Heart left ventricle (tissue), 16 donors: ENCODE results near the gene RBM33. TPM values are rescaled to one million over a fixed set of nuclear protein-coding genes. Genes with fewer than 3 reads are reported as not detected.

Experiments used
- ATAC-seq, 4 donors: fragments of 200-7000 bp; cut with Tn5 transposase; one replicate each; pipeline ENCODE4 v1.9.1; 2020 to 2022; ENCODE audit warnings: moderate library complexity in 4 of 4, mild to moderate bottlenecking in 3 of 4, moderate number of reproducible peaks in 1 of 4
- DNase-seq, 5 donors: peaks; one replicate each; pipeline ENCODE4 v3.0.0-alpha.2; 2020
- H3K27ac ChIP-seq, 12 donors: fragments of 200-600 bp; sonication (generic) in 4 of 12; one replicate each; pipeline versions ENCODE4 v1.5.0 to v1.8.0; 2016 to 2022; ENCODE audit warnings: mild to moderate bottlenecking in 2 of 12
- H3K27me3 ChIP-seq, 9 donors: fragments of 200-600 bp; sonication (generic) in 2 of 9; one replicate each; pipeline versions ENCODE4 v1.5.1 to v1.8.0; 2016 to 2022; ENCODE audit warnings: mild to moderate bottlenecking in 3 of 9
- H3K36me3 ChIP-seq, 9 donors: fragments of 200-600 bp; sonication (generic) in 2 of 9; one replicate each; pipeline versions ENCODE4 v1.5.0 to v1.8.0; 2018 to 2022; ENCODE audit warnings: mild to moderate bottlenecking in 2 of 9
- H3K4me1 ChIP-seq, 12 donors: fragments of 200-600 bp; sonication (generic) in 4 of 12; one replicate each; pipeline versions ENCODE4 v1.5.0 to v1.8.0; 2016 to 2022; ENCODE audit warnings: mild to moderate bottlenecking in 3 of 12
- H3K4me3 ChIP-seq, 12 donors: fragments of 200-600 bp; sonication (generic) in 4 of 12; one replicate each; pipeline versions ENCODE4 v1.5.0 to v1.8.0; 2017 to 2022; ENCODE audit warnings: mild to moderate bottlenecking in 9 of 12, moderate library complexity in 4 of 12
- H3K9me3 ChIP-seq, 12 donors: fragments of 200-600 bp; sonication (generic) in 4 of 12; one replicate each; pipeline versions ENCODE4 v1.5.0 to v1.8.0; 2016 to 2022; ENCODE audit warnings: mild to moderate bottlenecking in 1 of 12
- POLR2A ChIP-seq, 2 donors: fragments of 450-650 bp; IDR thresholded peaks; one replicate each; pipeline ENCODE4 v1.6.1; 2017; ENCODE audit warnings: antibody characterized with exemption in 2 of 2, mild to moderate bottlenecking in 2 of 2, moderate library complexity in 2 of 2
- WGBS, 4 donors: extraction: QIAGEN DNeasy Blood & Tissue Kit in 2 of 4; methylation state at CpG; one replicate each; pipeline versions ENCODE4 v1.1.5 to v1.1.7; 2013 to 2018; 5-methylcytosine and 5-hydroxymethylcytosine counted together
- intact Hi-C, 10 donors: fragments of 100-400 bp; cut with DNase I; formaldehyde crosslinking; loops; one replicate each; pipeline versions ENCODE4 v1.11.1 to v1.14.2; 2022
- polyA plus RNA-seq, 2 donors: library from polyadenylated mRNA; stranded (reverse); fragments of 200-250 nt; gene quantifications; one replicate each; pipeline ENCODE4 v1.2.3, GENCODE V29; 2013
- total RNA-seq, 9 donors: library from RNA; depleted of rRNA in 2 of 9; stranded (reverse); fragments of >200 nt in 2 of 9; fragmentation: NEBNext Ultra II Directional in 3 of 9; extraction: Animal tissue kit (Norgen Biotek cat#: 25700) in 3 of 9; gene quantifications; one replicate each; pipeline versions ENCODE4 v1.1.0 to v1.2.4, GENCODE V29; 2016 to 2023
- TF ChIP-seq, protein P1 (sequence below), 12 donors: fragments of 200-600 bp; sonication (generic) in 4 of 12; IDR thresholded peaks; one replicate each; pipeline versions ENCODE4 v1.5.0 to v1.8.0; 2018 to 2022; ENCODE audit warnings: antibody characterized with exemption in 12 of 12, mild to moderate bottlenecking in 5 of 12
- donor health status: ischemic (EF 13 %, LVEDD 7.1; RV severe dilation, severe dysfunction).
- donor health status: healthy with polysubstance abuse.
- donor health status: DM: no; HTN: yes; CAD: no.
- donor health status: DM: no; HTN: no; CAD: no.
- donor health status: ischemic (EF 25% LVEDD 6.9; RV normal size, moderate dysfunction).
- donor health status: ischemic (EF 25% LVEDD 5.7; RV mildly dilated, moderate dysfunction).
- donor health status: healthy.
- donor health status: DM: yes; HTN: yes; CAD: no.
- donor health status: ischemic (EF 35%, LVEDD 5.7; RV mildly dilated, moderate dysfunction).
- donor health status: nonischemic (EF 11% LVEDD 7.7; RV severe dilation, severe dysfunction).
- donor health status: DM: yes; HTN: yes; CAD: no.
- donor health status: PGD.
- donor health status: ischemic (EF 29% LVEDD 5.4; RV normal size, mild dysfunction).
- donor health status: nonischemic (EF 23%, LVEDD 6.1; RV moderate dilation, normal function).

RBM33 gene
- total and polyA plus RNA-seq, 11 donors = 13.1 to 40.8 (median 30.2) TPM

DNA sequence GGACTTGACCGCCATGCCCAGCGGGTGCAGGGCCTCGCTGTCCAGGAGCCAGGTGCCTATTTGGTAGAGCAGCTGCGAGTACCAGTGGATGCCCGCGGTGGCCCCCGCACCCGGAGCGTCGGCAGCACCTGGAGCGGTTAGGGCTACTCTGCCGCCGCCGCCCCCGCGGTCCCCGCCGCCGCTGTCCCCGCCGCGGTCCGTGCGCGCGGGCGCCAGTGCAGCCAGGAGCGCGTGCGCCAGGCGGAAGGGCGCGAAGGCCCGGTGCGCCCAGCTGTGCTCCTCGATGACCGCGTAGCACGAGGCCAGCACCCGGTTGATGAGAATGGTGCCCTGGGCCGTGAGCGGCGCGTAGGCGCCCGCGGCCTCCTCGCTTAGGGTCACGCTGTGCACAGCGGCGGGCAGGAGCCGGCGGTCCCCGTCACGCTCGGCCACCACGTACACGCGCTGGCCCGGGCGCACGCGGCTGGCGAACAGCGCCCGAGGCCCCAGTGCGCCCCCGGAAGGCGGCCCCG, 158.5 kb downstream of the RBM33 start:
- Histone ChIP-seq H3K9me3 (no peaks in the 10 kb centered on the region), H3K27me3 (peaks cover 50 to 98% (median 75%) of the 10 kb centered on the region in 9 donors), H3K4me3 (peak overlapping the region in 5 of 12 donors; percentile 4 to 42 (median 33)), H3K27ac (no peak overlapping the region), H3K4me1 (peaks cover 0 to 48% (median 24%) of the 10 kb centered on the region in 12 donors), H3K36me3 (no peaks in the 10 kb centered on the region)
- intact Hi-C loops = loop anchor here in 5 of 10 donors (5.0 to 10.0 kb wide), 3 partner anchors 669 to 1012 kb away; no protein-coding TSS in a partner anchor
- WGBS, 4 donors = 2 to 8% (median 4%) methylated on average over 8 to 70 of the region's 70 CpGs
- peak in 2 of 5 donors; percentile 7 to 27 for DNase-seq
- TF ChIP-seq POLR2A (IDR thresholded peaks at IDR 0.05) = no peak
- TF ChIP-seq, protein P1, sequence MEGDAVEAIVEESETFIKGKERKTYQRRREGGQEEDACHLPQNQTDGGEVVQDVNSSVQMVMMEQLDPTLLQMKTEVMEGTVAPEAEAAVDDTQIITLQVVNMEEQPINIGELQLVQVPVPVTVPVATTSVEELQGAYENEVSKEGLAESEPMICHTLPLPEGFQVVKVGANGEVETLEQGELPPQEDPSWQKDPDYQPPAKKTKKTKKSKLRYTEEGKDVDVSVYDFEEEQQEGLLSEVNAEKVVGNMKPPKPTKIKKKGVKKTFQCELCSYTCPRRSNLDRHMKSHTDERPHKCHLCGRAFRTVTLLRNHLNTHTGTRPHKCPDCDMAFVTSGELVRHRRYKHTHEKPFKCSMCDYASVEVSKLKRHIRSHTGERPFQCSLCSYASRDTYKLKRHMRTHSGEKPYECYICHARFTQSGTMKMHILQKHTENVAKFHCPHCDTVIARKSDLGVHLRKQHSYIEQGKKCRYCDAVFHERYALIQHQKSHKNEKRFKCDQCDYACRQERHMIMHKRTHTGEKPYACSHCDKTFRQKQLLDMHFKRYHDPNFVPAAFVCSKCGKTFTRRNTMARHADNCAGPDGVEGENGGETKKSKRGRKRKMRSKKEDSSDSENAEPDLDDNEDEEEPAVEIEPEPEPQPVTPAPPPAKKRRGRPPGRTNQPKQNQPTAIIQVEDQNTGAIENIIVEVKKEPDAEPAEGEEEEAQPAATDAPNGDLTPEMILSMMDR (IDR thresholded peaks at IDR 0.05) = no peak
- no peak for ATAC-seq

DNA sequence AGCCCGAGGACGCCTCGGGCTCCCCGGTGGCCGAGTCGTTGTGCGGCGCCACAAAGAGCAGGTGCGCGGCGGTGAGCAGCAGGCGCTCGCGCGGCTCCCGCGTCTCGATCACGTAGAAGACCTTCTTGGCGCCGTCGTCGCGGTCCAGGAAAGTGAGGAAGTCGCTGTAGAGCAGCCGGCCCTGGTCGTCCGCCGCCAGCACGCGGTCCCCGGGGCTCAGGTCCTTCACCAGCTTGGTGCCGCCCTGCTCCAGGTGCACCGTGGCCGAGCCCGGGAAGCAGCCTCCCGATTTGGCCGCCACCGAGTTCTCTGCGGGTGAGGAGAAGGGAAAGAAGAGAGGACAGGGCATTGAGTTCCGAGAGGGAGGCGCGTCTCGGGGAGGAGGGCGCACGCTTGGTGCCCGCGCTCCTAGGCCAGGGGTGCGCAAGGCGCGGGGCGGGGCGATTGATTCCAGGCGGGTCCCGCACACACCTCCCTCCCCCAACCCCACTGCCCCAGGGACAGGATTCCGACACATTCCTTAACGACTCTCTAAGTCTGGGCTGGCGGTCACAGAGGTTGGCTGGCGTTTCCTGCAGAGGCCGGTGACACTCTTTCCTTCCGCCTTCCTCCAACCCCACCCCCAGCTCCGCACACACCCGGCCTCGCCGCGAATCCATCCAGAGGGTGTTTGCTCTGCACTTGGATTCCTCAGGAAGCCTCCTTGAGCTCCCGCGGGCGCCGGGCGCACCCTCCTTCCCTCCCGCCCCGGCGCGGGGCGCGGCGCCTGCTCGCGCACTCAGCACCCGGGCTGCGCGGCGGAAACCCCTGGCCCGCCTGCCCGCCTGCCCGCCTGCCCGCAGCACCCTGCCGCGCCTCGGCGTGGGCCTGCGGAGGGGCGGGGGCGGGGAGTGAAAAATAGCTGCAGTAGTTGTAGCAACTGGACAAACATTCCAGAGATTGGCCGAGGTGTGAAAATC, 159.2 kb downstream of the RBM33 start:
- H3K36me3 ChIP-seq = no peaks in the 10 kb centered on the region
- H3K27ac ChIP-seq = no peak overlapping the region
- DNase-seq (peak in 2 of 5 donors; percentile 18 to 61), ATAC-seq (peak in 1 of 4 donors; percentile 32)
- peak overlapping the region; percentile 4 to 45 (median 26) for H3K4me3 ChIP-seq
- 1 to 2% (median 1%) methylated on average over 27 to 96 of the region's 96 CpGs for whole genome bisulfite sequencing, 4 donors
- no peaks in the 10 kb centered on the region for H3K9me3 ChIP-seq
- no peak for TF ChIP-seq POLR2A (IDR thresholded peaks at IDR 0.05)
- TF ChIP-seq, protein P1 (IDR thresholded peaks at IDR 0.05) = no peak
- H3K4me1 ChIP-seq = peaks cover 0 to 55% (median 26%) of the 10 kb centered on the region in 12 donors
- intact Hi-C loops = loop anchor here in 6 of 10 donors (2.0 to 10.0 kb wide), 4 partner anchors 669 to 1011 kb away; no protein-coding TSS in a partner anchor
- H3K27me3 ChIP-seq = peaks cover 57 to 100% (median 82%) of the 10 kb centered on the region in 9 donors

- H3K4me1 ChIP-seq = peaks cover 0 to 63% (median 31%) of the 10 kb centered on the region in 12 donors
- no peaks in the 10 kb centered on the region for H3K36me3 ChIP-seq
- peaks cover 62 to 100% (median 89%) of the 10 kb centered on the region in 9 donors for H3K27me3 ChIP-seq
- intact Hi-C loops = loop anchor here in 6 of 10 donors (2.0 to 10.0 kb wide), 4 partner anchors 668 to 1010 kb away; no protein-coding TSS in a partner anchor
- no peak for ATAC-seq
- no peak for TF ChIP-seq POLR2A (IDR thresholded peaks at IDR 0.05)
- TF ChIP-seq, protein P1 (IDR thresholded peaks at IDR 0.05) = no peak
- DNase-seq = peak in 2 of 5 donors; percentile 16 to 34
- no peak overlapping the region for H3K27ac ChIP-seq
- WGBS, 4 donors = 2 to 4% (median 3%) methylated on average over 13 to 17 of the region's 17 CpGs
- peak overlapping the region in 9 of 12 donors; percentile 15 to 48 (median 42) for H3K4me3 ChIP-seq
- no peaks in the 10 kb centered on the region for H3K9me3 ChIP-seq
These were observed 160.0 kb downstream of the RBM33 start for GRCh38 chr7:155804431-155804831.
